Left kidney (tissue), 2 donors: ENCODE data around the gene GRM8. TPM values are rescaled to one million over a fixed set of nuclear protein-coding genes. Genes with fewer than 3 reads are reported as not detected.

Experiments used
- DNase-seq: peaks from one replicate; pipeline ENCODE4 v3.0.0-alpha.2; 2013
- polyA plus RNA-seq: library from polyadenylated mRNA; unstranded; fragments of 120-200 nt; gene quantifications from one replicate; pipeline ENCODE4 v1.2.1, GENCODE V29; 2013; ENCODE audit not compliant: insufficient read length

The GRM8 gene
- polyA plus RNA-seq, 1 donor: 10.4 TPM

GRCh38 chr7:126658684-126659083, 594.1 kb downstream of the GRM8 start:
- no peak for DNase-seq

GRCh38 chr7:126657599-126658358, 595.0 kb downstream of the GRM8 start:
- DNase-seq: no peak

GRCh38 chr7:126657137-126657536, 595.6 kb downstream of the GRM8 start:
- no peak for DNase-seq

- DNase-seq: no peak
These were observed 596.6 kb downstream of the GRM8 start for GRCh38 chr7:126656165-126656564.

- no peak for DNase-seq
These were observed 615.2 kb downstream of the GRM8 start for GRCh38 chr7:126637538-126637937.

GRCh38 chr7:126635545-126635944, 617.2 kb downstream of the GRM8 start:
- DNase-seq: no peak

GRCh38 chr7:126608339-126608776, 644.4 kb downstream of the GRM8 start:
- no peak for DNase-seq

GRCh38 chr7:126606331-126606730, 646.4 kb downstream of the GRM8 start:
- DNase-seq: no peak

- no peak for DNase-seq
These were observed 647.2 kb downstream of the GRM8 start for GRCh38 chr7:126605553-126605952.

- DNase-seq: no peak
These were observed 647.7 kb downstream of the GRM8 start for GRCh38 chr7:126605056-126605455.

- DNase-seq: no peak
These were observed 663.6 kb downstream of the GRM8 start for GRCh38 chr7:126589068-126589684.

GRCh38 chr7:126578338-126578737, 674.4 kb downstream of the GRM8 start:
- no peak for DNase-seq

GRCh38 chr7:126574276-126575250, 678.2 kb downstream of the GRM8 start:
- DNase-seq: no peak

- DNase-seq: no peak
These were observed 681.9 kb downstream of the GRM8 start for GRCh38 chr7:126570845-126571244.

GRCh38 chr7:126569402-126569801, 683.3 kb downstream of the GRM8 start:
- DNase-seq: no peak

GRCh38 chr7:126557271-126557670, 695.5 kb downstream of the GRM8 start:
- DNase-seq: no peak

GRCh38 chr7:126541406-126541805, 711.3 kb downstream of the GRM8 start:
- DNase-seq: no peak

GRCh38 chr7:126535176-126535575, 717.6 kb downstream of the GRM8 start:
- DNase-seq: no peak

GRCh38 chr7:126533715-126534114, 719.0 kb downstream of the GRM8 start:
- no peak for DNase-seq

GRCh38 chr7:126529833-126530232, 722.9 kb downstream of the GRM8 start:
- no peak for DNase-seq

GRCh38 chr7:126529254-126529653, 723.5 kb downstream of the GRM8 start:
- DNase-seq: no peak

GRCh38 chr7:126525906-126526305, 726.8 kb downstream of the GRM8 start:
- no peak for DNase-seq

GRCh38 chr7:126524967-126525366, 727.8 kb downstream of the GRM8 start:
- no peak for DNase-seq
